ENCODE data around the gene FAM3A.

FAM3A gene

DNA sequence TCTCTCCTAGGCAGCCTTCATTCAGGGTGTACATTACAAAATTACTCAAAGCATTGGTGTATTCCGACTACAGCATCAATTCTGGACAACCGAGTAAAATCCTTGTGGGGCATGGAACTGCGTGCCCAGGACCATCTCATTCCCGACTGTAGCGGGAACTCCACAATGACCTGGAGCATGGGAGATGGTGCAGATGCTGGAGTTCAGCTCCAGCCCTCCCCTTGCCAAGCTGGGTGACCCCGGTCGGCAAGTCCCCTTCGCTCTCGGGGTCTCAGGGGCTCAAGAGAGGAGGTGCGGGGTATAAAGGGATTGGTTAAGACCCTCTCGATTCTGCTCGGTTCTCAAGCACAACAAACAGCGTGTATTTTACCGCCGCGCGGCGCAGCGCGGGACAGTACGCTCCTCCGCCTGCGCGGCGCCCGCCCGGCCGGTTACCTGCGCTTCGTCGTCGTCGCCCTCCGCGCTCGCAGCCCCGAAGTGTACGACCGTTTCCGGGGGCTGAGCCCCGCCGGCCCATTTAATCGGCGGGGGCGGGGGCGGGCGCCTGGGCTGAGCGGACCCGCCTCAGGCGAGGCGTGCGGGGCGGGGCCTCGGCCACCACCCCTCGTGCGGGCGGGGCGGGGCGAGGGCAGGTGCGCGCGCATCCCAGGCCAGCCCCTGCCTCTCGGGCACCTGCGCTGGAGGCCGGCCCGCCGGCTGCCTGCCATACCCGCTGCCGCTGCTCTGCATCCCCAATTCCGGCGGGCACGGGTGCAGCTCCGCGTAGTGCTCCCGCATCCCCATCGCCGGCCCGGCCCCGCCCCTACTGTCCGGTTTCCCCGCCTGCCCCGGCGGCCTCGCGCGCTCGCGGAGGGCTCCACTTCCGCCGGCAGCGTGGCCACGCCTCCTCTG, 30.6 kb upstream of the FAM3A start, which contains the start of gene G6PD:
Gene G6PD, minus strand, starts transcription at position 493 of the 891 bp plus-strand sequence. CDS start 691 bp downstream, outside the sequence.
- Histone ChIP-seq H3K27ac (ENCODE audit: low read depth, low read length, poor library complexity, severe bottlenecking) (peak within 1 kb of the TSS; percentile 87), H4K20me1 (ENCODE audit: insufficient read depth, low read length) (no peaks in the 10 kb centered on the region), H2AFZ (ENCODE audit: low read length) (no peak within 1 kb of the TSS), H3F3A (ENCODE audit: insufficient read depth, low read length) (no peaks in the 10 kb centered on the region), H3K4me1 (ENCODE audit: insufficient read depth, low read length, severe bottlenecking) (peaks cover 28% of the 10 kb centered on the region), H3K4me2 (ENCODE audit: low read length) (peak within 1 kb of the TSS; percentile 97), H3K4me3 (ENCODE audit: low read depth, low read length, poor library complexity, severe bottlenecking) (peak within 1 kb of the TSS; percentile 98), H3K79me2 (ENCODE audit: insufficient read depth, low read length) (peaks cover 17% of the 10 kb centered on the region), H3K9ac (ENCODE audit: low read length) (peak within 1 kb of the TSS; percentile 95), H3K36me3 (ENCODE audit: insufficient read depth, low read length) (peaks cover 10% of the 10 kb centered on the region; the same call in 1 of the 2 replicates), H3K27me3 (ENCODE audit: insufficient read depth, low read length) (no peaks in the 10 kb centered on the region), H3K9me2 (ENCODE audit: low read depth, low read length) (no peaks in the 10 kb centered on the region), H3K9me3 (ENCODE audit: low read length) (no peaks in the 10 kb centered on the region)
- TF ChIP-seq EZH2 (IDR thresholded peaks at IDR 0.05; ENCODE audit: borderline replicate concordance, low read length): no peak
- TF ChIP-seq, protein P1, sequence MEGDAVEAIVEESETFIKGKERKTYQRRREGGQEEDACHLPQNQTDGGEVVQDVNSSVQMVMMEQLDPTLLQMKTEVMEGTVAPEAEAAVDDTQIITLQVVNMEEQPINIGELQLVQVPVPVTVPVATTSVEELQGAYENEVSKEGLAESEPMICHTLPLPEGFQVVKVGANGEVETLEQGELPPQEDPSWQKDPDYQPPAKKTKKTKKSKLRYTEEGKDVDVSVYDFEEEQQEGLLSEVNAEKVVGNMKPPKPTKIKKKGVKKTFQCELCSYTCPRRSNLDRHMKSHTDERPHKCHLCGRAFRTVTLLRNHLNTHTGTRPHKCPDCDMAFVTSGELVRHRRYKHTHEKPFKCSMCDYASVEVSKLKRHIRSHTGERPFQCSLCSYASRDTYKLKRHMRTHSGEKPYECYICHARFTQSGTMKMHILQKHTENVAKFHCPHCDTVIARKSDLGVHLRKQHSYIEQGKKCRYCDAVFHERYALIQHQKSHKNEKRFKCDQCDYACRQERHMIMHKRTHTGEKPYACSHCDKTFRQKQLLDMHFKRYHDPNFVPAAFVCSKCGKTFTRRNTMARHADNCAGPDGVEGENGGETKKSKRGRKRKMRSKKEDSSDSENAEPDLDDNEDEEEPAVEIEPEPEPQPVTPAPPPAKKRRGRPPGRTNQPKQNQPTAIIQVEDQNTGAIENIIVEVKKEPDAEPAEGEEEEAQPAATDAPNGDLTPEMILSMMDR (IDR thresholded peaks at IDR 0.05; ENCODE audit: low read length): no peak

DNA sequence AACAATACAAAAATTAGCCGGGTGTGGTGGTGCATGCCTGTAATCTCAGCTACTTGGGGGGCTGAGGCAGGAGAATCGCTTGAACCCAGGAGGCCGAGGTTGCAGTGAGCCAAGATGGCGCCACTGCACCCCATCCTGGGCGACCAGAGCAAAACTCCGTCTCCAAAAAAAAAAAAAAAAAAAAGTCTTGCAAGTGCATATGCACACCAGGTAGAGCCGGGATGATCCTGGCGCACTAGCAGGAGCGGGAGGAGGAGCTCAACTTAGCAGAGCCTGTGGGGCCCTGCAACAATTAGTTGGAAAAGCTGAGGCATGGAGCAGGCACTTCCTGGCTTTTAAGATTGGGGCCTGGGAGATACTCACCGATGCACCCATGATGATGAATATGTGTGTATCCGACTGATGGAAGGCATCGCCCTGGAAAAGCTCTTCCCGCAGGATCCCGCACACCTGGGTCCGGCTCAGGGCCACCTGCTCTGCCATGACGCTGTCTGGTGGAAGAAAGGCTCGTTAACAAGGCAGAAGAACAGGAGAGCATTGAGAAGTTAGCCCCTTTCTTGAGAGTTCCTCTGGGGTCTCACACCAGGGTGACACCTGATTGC, 29.7 kb upstream of the FAM3A start:
- Histone ChIP-seq H3K9ac (ENCODE audit: low read length) (peak overlapping the region; percentile 93), H3F3A (ENCODE audit: insufficient read depth, low read length) (no peaks in the 10 kb centered on the region), H3K79me2 (ENCODE audit: insufficient read depth, low read length) (peaks cover 17% of the 10 kb centered on the region), H3K4me2 (ENCODE audit: low read length) (peak overlapping the region; percentile 97), H4K20me1 (ENCODE audit: insufficient read depth, low read length) (no peaks in the 10 kb centered on the region), H2AFZ (ENCODE audit: low read length) (no peak overlapping the region), H3K9me3 (ENCODE audit: low read length) (no peaks in the 10 kb centered on the region), H3K36me3 (ENCODE audit: insufficient read depth, low read length) (peaks cover 10% of the 10 kb centered on the region; the same call in 1 of the 2 replicates), H3K27ac (ENCODE audit: low read depth, low read length, poor library complexity, severe bottlenecking) (no peak overlapping the region), H3K27me3 (ENCODE audit: insufficient read depth, low read length) (no peaks in the 10 kb centered on the region), H3K9me2 (ENCODE audit: low read depth, low read length) (no peaks in the 10 kb centered on the region), H3K4me3 (ENCODE audit: low read depth, low read length, poor library complexity, severe bottlenecking) (peak overlapping the region; percentile 98), H3K4me1 (ENCODE audit: insufficient read depth, low read length, severe bottlenecking) (peaks cover 28% of the 10 kb centered on the region)
- TF ChIP-seq, protein P1 (IDR thresholded peaks at IDR 0.05; ENCODE audit: low read length): no peak
- TF ChIP-seq EZH2 (IDR thresholded peaks at IDR 0.05; ENCODE audit: borderline replicate concordance, low read length): no peak

DNA sequence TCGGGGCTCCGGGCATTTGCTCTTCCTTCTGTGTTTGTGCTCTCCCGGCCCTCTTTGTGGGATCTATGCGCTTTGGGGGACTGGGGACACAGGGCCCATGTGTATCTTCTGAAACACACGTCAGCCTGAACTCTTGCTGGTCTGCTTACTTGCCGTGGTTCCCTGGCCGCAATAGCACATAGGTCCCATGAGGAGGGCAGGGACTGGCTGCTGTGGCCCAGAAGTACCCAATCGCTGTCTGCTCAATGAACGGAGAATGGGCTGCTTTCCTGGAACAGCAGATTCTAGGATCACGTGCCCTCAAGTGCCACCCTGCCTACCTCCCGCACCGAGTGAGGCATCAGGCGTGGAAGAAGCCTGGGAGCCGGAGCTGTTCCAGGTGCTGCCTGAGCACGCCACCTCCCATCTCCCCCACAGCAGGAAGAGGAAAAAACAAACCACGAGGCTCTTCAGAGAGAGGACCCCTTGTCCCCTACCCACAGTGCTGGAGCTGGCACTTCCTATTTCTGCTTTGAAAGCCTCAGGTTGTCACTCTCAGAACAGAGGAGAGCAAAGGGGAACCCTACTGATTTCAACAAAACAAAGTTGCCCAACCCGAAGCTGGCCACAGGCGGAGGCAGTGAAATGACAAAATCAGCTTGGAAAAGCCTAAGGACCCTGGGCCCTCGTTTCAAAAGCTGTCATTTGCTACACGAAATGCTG, 26.8 kb upstream of the FAM3A start:
- Histone ChIP-seq H3K4me2 (ENCODE audit: low read length) (no peak overlapping the region), H3K9me2 (ENCODE audit: low read depth, low read length) (no peaks in the 10 kb centered on the region), H3K9me3 (ENCODE audit: low read length) (no peaks in the 10 kb centered on the region), H3K27me3 (ENCODE audit: insufficient read depth, low read length) (no peaks in the 10 kb centered on the region), H3F3A (ENCODE audit: insufficient read depth, low read length) (no peaks in the 10 kb centered on the region), H3K4me3 (ENCODE audit: low read depth, low read length, poor library complexity, severe bottlenecking) (no peak overlapping the region), H3K79me2 (ENCODE audit: insufficient read depth, low read length) (peaks cover 2% of the 10 kb centered on the region; the same call in 1 of the 2 replicates), H4K20me1 (ENCODE audit: insufficient read depth, low read length) (no peaks in the 10 kb centered on the region), H3K27ac (ENCODE audit: low read depth, low read length, poor library complexity, severe bottlenecking) (no peak overlapping the region), H3K4me1 (ENCODE audit: insufficient read depth, low read length, severe bottlenecking) (peaks cover 10% of the 10 kb centered on the region), H3K36me3 (ENCODE audit: insufficient read depth, low read length) (peaks cover 10% of the 10 kb centered on the region; the same call in 1 of the 2 replicates), H2AFZ (ENCODE audit: low read length) (no peak overlapping the region), H3K9ac (ENCODE audit: low read length) (no peak overlapping the region)
- TF ChIP-seq, protein P1 (IDR thresholded peaks at IDR 0.05; ENCODE audit: low read length): no peak
- TF ChIP-seq EZH2 (IDR thresholded peaks at IDR 0.05; ENCODE audit: borderline replicate concordance, low read length): no peak

Measured in OCI-LY1 (cell line).